GM12891 (cell line): ENCODE measurements around the gene LRIT2.

Experiments used
- POLR2AphosphoS5 ChIP-seq: IDR thresholded peaks from 2 replicates; pipeline ENCODE4 v1.6.1; 2011; ENCODE audit warnings: low read depth, low read length, control low read depth
- TAF1 ChIP-seq: IDR thresholded peaks from 2 replicates; pipeline ENCODE4 v1.6.1; 2011; ENCODE audit warnings: low read depth, low read length, control low read depth

DNA sequence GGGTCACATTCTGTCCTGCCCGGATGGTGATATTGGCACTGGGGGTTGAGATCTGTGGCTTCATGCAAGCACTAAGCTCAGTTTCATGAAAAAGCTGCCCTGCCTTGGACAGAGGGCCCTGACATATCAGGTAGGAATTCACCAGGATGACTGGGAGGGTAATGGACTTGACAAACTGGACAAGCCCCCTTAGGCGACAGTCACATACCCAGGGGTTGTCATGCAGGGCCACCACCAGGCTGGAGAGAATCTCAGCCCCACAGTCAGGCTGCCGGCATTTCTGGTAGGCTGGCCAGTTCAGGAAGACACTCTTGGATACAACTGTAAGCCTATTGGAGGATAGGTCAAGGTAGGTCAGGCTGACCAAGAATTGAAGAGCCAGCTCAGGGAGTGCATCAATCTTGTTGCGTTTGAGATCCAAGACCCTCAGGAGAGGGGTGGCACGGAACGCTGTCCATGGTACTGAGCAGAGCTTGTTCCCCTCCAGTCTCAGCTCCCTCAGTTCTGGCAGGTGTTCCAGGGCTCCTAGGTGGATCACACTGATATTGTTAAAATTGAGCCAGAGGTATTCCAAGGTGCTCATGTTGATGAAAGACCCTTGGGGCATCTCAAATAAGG lies 824 bp downstream of the LRIT2 start:
- TF ChIP-seq TAF1: no peak
- TF ChIP-seq POLR2AphosphoS5: no peak
